OCI-LY7 (cell line): ENCODE data around the gene NRK. TPM values are rescaled to one million over a fixed set of nuclear protein-coding genes. Genes with fewer than 3 reads are reported as not detected.

Experiments used
- BruUV-seq: library from RNA; stranded (reverse); fragments of 400-500 nt; replicated peaks from 2 replicates; lab custom pipeline; 2021; lab: Mats Ljungman, UMichigan
- CTCF ChIA-PET: fragments of 300-600 bp; sonication (Branson Sonifier 250); formaldehyde crosslinking; loops from one replicate; lab custom pipeline; 2022; ENCODE audit warnings: antibody characterized with exemption; ENCODE audit not compliant: unreplicated experiment; lab: Charles Lee
- POLR2A ChIA-PET: fragments of 300-600 bp; sonication (Branson Sonifier 250); formaldehyde crosslinking; loops from one replicate; lab custom pipeline; 2022; ENCODE audit warnings: antibody characterized with exemption; lab: Charles Lee
- DNase-seq: peaks from one replicate; pipeline ENCODE4 v3.0.0-alpha.2; 2015; ENCODE audit warnings: low spot score
- H2AFZ ChIP-seq: fragments of 200-600 bp; sonication (generic), shearing (Covaris generic); 2 replicates; pipeline ENCODE4 v1.6.1; 2014; ENCODE audit warnings: mild to moderate bottlenecking, antibody characterized with exemption, low read length, moderate library complexity
- H3K27ac ChIP-seq: fragments of 200-600 bp; sonication (generic); 2 replicates; pipeline ENCODE4 v1.5.1; 2014; ENCODE audit warnings: mixed run types, low read depth, mild to moderate bottlenecking, moderate library complexity, low read length, inconsistent platforms; ENCODE audit not compliant: poor library complexity, severe bottlenecking
- H3K36me3 ChIP-seq: fragments of 200-600 bp; sonication (generic); 2 replicates; pipeline ENCODE4 v1.6.1; 2014; ENCODE audit warnings: mild to moderate bottlenecking, antibody characterized with exemption, low read length, moderate library complexity, mixed read lengths; ENCODE audit not compliant: insufficient read depth
- H3K4me1 ChIP-seq: fragments of 200-600 bp; sonication (generic); 2 replicates; pipeline ENCODE4 v1.5.1; 2014; ENCODE audit warnings: mild to moderate bottlenecking, low read length; ENCODE audit not compliant: insufficient read depth, poor library complexity, severe bottlenecking
- H3K4me2 ChIP-seq: fragments of 200-600 bp; sonication (generic); 2 replicates; pipeline ENCODE4 v1.6.1; 2014; ENCODE audit warnings: mild to moderate bottlenecking, low read length
- H3K4me3 ChIP-seq: fragments of 200-600 bp; sonication (generic); 2 replicates; pipeline ENCODE4 v1.5.1; 2014; ENCODE audit warnings: mild to moderate bottlenecking, low read depth, low read length; ENCODE audit not compliant: poor library complexity, severe bottlenecking
- H3K79me2 ChIP-seq: fragments of 200-600 bp; sonication (generic); 2 replicates; pipeline ENCODE4 v1.6.1; 2016; ENCODE audit warnings: low read depth, mild to moderate bottlenecking, low read length, moderate library complexity, mixed read lengths; ENCODE audit not compliant: insufficient read depth
- H3K9me2 ChIP-seq: fragments of 200-600 bp; sonication (generic); 2 replicates; pipeline ENCODE4 v1.6.1; 2016; ENCODE audit warnings: mild to moderate bottlenecking, low read length, mixed read lengths; ENCODE audit not compliant: insufficient read depth
- H3K9me3 ChIP-seq: fragments of 200-600 bp; sonication (generic); 2 replicates; pipeline ENCODE4 v1.6.1; 2014; ENCODE audit warnings: mild to moderate bottlenecking, mixed run types, low read length, mixed read lengths
- H4K20me1 ChIP-seq: fragments of 200-600 bp; sonication (generic); 2 replicates; pipeline ENCODE4 v1.6.1; 2014; ENCODE audit warnings: mild to moderate bottlenecking, antibody characterized with exemption, low read length, moderate library complexity, mixed read lengths; ENCODE audit not compliant: insufficient read depth
- EZH2phosphoT487 ChIP-seq: fragments of 200-600 bp; sonication (generic); IDR thresholded peaks from 2 replicates; pipeline ENCODE4 v1.6.1; 2018; ENCODE audit warnings: low read depth, borderline replicate concordance, mild to moderate bottlenecking, mixed run types, antibody characterized with exemption, low read length, moderate library complexity, mixed read lengths
- intact Hi-C: fragments of 100-400 bp; cut with micrococcal nuclease; formaldehyde crosslinking; loops from one replicate; pipeline ENCODE4 v1.10.0; 2022; ENCODE audit not compliant: unreplicated experiment
- total RNA-seq, 2 experiments: library from RNA; depleted of rRNA in 1 of 2; stranded (reverse); fragments of >200 nt in 1 of 2; shearing (Covaris generic) in 1 of 2; gene quantifications; 2 replicates each; pipeline ENCODE4 v1.2.3, GENCODE V29; 2014 to 2022
- TF ChIP-seq, protein P1 (sequence below): fragments of 200-600 bp; sonication (generic); conservative IDR thresholded peaks from 2 replicates; pipeline ENCODE4 v1.5.1; 2014; ENCODE audit warnings: mild to moderate bottlenecking, antibody characterized with exemption, low read length, moderate library complexity, mixed read lengths

NRK gene
- total RNA-seq, 2 experiments from 2014 or later = not detected

DNA sequence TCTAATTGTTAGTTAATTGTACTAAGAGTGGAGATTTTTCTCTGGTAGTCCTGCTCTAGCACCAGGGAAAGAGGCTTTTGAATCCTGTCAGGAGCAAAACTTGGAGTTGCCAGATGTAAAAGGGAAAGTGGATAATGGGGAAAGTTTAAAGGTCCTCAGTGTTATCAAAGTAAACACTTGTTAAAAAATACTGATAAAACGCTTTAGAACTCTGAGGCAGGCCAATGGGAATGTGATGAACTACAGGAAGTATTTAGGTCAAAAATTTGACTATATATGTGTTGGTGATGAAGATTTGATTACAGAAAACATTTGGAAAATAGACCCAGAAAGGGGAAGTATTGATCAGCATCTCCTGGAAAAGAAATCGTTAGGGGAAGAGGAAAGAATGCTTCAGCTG is 183.3 kb downstream of the NRK start:
- Histone ChIP-seq H3K9me2 (no peaks in the 10 kb centered on the region), H4K20me1 (no peaks in the 10 kb centered on the region), H3K9me3 (no peaks in the 10 kb centered on the region), H3K79me2 (no peaks in the 10 kb centered on the region), H3K4me3 (no peak overlapping the region), H3K36me3 (no peaks in the 10 kb centered on the region), H3K27ac (no peak overlapping the region), H3K4me1 (no peaks in the 10 kb centered on the region), H3K4me2 (no peak overlapping the region), H2AFZ (no peak overlapping the region)
- ChIA-PET CTCF (no interaction called here), POLR2A (no interaction called here)
- TF ChIP-seq, protein P1, sequence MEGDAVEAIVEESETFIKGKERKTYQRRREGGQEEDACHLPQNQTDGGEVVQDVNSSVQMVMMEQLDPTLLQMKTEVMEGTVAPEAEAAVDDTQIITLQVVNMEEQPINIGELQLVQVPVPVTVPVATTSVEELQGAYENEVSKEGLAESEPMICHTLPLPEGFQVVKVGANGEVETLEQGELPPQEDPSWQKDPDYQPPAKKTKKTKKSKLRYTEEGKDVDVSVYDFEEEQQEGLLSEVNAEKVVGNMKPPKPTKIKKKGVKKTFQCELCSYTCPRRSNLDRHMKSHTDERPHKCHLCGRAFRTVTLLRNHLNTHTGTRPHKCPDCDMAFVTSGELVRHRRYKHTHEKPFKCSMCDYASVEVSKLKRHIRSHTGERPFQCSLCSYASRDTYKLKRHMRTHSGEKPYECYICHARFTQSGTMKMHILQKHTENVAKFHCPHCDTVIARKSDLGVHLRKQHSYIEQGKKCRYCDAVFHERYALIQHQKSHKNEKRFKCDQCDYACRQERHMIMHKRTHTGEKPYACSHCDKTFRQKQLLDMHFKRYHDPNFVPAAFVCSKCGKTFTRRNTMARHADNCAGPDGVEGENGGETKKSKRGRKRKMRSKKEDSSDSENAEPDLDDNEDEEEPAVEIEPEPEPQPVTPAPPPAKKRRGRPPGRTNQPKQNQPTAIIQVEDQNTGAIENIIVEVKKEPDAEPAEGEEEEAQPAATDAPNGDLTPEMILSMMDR = no peak
- TF ChIP-seq EZH2phosphoT487 = no peak
- DNase-seq = no peak
- intact Hi-C loops = no loop called here
- no TSS peak for BruUV-seq

DNA sequence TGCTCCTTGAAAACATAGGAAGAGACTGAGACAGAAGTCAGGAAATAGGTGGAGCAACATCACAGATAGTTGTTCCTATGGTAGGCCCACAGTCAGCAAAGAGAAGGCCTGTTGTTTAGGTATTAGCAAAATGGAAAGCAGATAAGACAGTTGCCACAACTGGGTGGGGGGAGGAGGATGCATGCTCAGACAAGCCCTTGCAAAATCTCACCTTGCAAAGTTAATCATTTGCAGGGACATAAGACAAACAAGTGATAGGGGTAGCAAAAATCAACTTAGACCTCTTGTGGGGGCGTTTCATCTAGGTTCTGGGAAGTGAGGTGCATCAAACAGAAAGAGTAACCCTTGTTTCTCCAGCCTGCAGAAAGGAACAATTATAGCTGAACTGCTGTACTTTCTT is 185.5 kb downstream of the NRK start:
- intact Hi-C loops = no loop called here
- H3K27ac ChIP-seq = no peak overlapping the region
- TF ChIP-seq, protein P1 = no peak
- no peak for TF ChIP-seq EZH2phosphoT487
- H3K4me1 ChIP-seq = no peaks in the 10 kb centered on the region
- POLR2A ChIA-PET = no interaction called here
- H3K9me3 ChIP-seq = no peaks in the 10 kb centered on the region
- CTCF ChIA-PET = no interaction called here
- no peak for DNase-seq
- no peak overlapping the region for H3K4me2 ChIP-seq
- H3K4me3 ChIP-seq = no peak overlapping the region
- H3K9me2 ChIP-seq = no peaks in the 10 kb centered on the region
- H3K79me2 ChIP-seq = no peaks in the 10 kb centered on the region
- no peaks in the 10 kb centered on the region for H3K36me3 ChIP-seq
- H2AFZ ChIP-seq = no peak overlapping the region
- H4K20me1 ChIP-seq = no peaks in the 10 kb centered on the region
- BruUV-seq = no TSS peak

Other genes starting within 250 kb of the NRK start
- gene SERPINA7, start 216.2 kb downstream of the NRK start, total RNA-seq (2014; rRNA removed; shearing (Covaris generic)) = not detected in 2 replicates
- not detected in 2 replicates for gene SERPINA7, start 216.2 kb downstream of the NRK start, total RNA-seq (2022)